ENCODE results near the gene SKI. TPM values are rescaled to one million over a fixed set of nuclear protein-coding genes. Genes with fewer than 3 reads are reported as not detected.

Gene SKI
- total RNA-seq, 1 donor from 2014 or later = 110 TPM

DNA sequence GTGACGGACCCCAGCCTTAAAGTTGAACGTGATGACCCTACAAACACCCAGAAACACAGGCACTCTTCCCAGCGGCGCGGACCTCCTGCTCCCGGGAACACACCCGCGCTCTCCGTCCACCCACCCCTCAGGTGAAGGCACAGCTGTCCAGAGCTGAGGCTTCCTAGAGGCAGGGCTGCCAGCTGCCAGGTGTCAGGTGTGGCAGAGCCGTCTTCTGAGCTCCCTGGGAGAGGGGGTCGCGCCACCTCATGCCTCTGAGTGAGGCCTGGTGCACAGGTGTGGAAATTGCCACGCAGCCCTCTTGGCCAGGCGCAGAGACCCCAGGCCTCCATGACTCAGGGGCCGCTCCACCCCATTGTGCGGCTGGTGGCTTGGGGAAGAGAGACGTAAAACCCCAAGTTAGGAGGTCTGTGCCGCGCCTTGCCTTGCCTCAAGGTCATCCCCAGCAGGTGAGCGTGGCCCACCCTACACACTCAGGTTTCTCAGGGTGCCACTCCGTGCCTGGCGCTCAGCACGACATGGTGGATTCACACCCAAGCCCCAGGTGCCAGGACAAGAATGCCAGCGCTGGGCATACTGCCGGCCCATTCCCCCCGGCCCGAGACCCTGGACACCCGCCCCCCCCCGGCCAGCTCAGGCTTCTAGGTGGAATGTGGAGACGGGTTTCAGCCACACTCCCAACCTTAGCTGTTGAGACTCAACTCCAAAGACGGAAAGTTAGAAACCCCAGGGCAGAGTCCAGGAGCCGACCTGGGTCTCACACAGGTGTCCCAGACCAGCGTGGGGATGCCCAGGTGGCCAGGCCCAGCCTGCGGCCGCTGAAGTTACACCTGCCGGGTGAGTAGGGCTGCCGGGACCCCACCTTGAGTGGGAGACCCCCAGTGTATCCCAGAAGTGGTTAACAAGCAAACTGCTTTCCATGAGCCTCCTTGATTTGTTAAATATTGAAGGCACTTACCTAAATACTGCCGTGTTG lies 42.0 kb upstream of the SKI start:
- Mint-ChIP-seq H3K27ac (no peak overlapping the region), H3K4me1 (peaks cover 12% of the 10 kb centered on the region), H3K4me3 (no peak overlapping the region), H3K27me3 (ENCODE audit: low read depth) (no peaks in the 10 kb centered on the region), H3K36me3 (peaks cover 8% of the 10 kb centered on the region), H3K9me3 (no peaks in the 10 kb centered on the region)
- DNase-seq (ENCODE audit: low spot score in 2 of 2, unreplicated experiment in 2 of 2) = no peak
- TF ChIP-seq, protein P1, sequence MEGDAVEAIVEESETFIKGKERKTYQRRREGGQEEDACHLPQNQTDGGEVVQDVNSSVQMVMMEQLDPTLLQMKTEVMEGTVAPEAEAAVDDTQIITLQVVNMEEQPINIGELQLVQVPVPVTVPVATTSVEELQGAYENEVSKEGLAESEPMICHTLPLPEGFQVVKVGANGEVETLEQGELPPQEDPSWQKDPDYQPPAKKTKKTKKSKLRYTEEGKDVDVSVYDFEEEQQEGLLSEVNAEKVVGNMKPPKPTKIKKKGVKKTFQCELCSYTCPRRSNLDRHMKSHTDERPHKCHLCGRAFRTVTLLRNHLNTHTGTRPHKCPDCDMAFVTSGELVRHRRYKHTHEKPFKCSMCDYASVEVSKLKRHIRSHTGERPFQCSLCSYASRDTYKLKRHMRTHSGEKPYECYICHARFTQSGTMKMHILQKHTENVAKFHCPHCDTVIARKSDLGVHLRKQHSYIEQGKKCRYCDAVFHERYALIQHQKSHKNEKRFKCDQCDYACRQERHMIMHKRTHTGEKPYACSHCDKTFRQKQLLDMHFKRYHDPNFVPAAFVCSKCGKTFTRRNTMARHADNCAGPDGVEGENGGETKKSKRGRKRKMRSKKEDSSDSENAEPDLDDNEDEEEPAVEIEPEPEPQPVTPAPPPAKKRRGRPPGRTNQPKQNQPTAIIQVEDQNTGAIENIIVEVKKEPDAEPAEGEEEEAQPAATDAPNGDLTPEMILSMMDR (IDR thresholded peaks at IDR 0.05; ENCODE audit: unreplicated experiment) = no peak

DNA sequence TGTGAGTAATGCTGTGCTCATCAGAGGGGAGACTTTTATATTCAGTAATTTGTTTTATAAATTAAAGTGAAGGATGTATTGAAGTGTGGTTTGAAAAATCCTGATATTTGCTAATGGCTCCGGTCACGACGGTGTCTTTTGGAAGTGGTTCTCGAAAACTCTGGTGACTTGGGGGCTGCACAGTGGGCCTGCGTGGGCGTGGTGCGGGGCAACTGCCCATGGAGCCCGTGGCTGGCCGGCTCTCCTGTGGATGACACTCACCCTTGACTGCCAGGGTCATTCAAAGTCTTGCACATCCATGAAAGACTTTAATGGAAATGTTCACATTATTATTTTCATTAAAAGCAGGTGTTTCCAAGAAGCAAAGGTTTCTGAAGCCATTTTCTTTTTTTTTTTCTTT lies 41.2 kb upstream of the SKI start:
- H3K4me3 Mint-ChIP-seq = no peak overlapping the region
- H3K9me3 Mint-ChIP-seq = no peaks in the 10 kb centered on the region
- peaks cover 8% of the 10 kb centered on the region for H3K36me3 Mint-ChIP-seq
- no peaks in the 10 kb centered on the region for H3K27me3 Mint-ChIP-seq (ENCODE audit: low read depth)
- no peak for DNase-seq (ENCODE audit: low spot score in 2 of 2, unreplicated experiment in 2 of 2)
- no peak overlapping the region for H3K27ac Mint-ChIP-seq
- H3K4me1 Mint-ChIP-seq = peaks cover 14% of the 10 kb centered on the region
- TF ChIP-seq, protein P1 (IDR thresholded peaks at IDR 0.05; ENCODE audit: unreplicated experiment) = no peak

DNA sequence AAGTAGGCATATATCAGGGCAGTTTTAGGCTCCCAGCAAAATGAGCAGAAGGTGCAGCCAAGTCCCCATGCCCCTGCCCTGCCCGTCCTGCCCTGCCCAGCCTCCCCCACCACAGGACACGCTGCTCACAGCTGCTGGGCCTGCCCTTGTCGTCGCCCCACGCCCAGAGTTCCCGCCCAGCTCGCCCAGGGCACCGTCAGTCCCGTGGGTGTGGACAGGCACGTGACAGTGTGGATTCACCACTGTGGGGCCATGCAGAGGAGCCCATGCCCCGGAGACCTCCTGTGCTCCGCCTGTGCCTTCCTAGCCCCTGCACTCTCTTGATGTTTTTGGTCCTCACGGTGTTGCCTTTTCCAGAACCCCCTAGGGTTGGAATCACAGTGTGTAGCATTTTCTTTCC lies 40.5 kb upstream of the SKI start:
- peaks cover 8% of the 10 kb centered on the region for H3K36me3 Mint-ChIP-seq
- H3K27ac Mint-ChIP-seq = peak overlapping the region; percentile 25
- TF ChIP-seq, protein P1 (IDR thresholded peaks at IDR 0.05; ENCODE audit: unreplicated experiment) = no peak
- no peaks in the 10 kb centered on the region for H3K9me3 Mint-ChIP-seq
- H3K4me3 Mint-ChIP-seq = no peak overlapping the region
- no peaks in the 10 kb centered on the region for H3K27me3 Mint-ChIP-seq (ENCODE audit: low read depth)
- H3K4me1 Mint-ChIP-seq = peaks cover 14% of the 10 kb centered on the region
- DNase-seq (ENCODE audit: low spot score in 2 of 2, unreplicated experiment in 2 of 2) = no peak

DNA sequence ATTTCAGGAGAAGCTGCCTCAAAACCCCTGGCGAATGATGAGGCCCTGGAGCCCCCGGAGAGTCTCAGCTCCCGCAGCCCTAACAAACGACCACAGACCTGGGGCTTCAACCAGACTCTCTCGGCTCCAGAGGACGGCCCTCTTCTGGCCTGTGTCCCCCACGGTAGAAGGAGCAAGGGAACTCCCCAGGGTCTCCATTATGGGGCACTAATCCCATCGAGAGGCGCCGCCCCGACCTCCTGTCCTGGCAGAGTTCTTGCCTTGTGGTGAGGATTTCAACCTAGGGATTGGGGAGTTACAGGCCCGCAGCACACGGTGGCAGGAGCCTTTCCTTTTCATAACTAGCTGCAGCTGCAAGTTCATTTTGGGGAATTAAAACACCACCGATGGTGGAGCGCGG lies 39.8 kb upstream of the SKI start:
- Mint-ChIP-seq H3K36me3 (peaks cover 8% of the 10 kb centered on the region), H3K4me1 (peaks cover 14% of the 10 kb centered on the region), H3K9me3 (no peaks in the 10 kb centered on the region), H3K4me3 (peak overlapping the region; percentile 10), H3K27me3 (ENCODE audit: low read depth) (no peaks in the 10 kb centered on the region), H3K27ac (no peak overlapping the region)
- TF ChIP-seq, protein P1 (IDR thresholded peaks at IDR 0.05; ENCODE audit: unreplicated experiment) = no peak
- no peak for DNase-seq (ENCODE audit: low spot score in 2 of 2, unreplicated experiment in 2 of 2)

DNA sequence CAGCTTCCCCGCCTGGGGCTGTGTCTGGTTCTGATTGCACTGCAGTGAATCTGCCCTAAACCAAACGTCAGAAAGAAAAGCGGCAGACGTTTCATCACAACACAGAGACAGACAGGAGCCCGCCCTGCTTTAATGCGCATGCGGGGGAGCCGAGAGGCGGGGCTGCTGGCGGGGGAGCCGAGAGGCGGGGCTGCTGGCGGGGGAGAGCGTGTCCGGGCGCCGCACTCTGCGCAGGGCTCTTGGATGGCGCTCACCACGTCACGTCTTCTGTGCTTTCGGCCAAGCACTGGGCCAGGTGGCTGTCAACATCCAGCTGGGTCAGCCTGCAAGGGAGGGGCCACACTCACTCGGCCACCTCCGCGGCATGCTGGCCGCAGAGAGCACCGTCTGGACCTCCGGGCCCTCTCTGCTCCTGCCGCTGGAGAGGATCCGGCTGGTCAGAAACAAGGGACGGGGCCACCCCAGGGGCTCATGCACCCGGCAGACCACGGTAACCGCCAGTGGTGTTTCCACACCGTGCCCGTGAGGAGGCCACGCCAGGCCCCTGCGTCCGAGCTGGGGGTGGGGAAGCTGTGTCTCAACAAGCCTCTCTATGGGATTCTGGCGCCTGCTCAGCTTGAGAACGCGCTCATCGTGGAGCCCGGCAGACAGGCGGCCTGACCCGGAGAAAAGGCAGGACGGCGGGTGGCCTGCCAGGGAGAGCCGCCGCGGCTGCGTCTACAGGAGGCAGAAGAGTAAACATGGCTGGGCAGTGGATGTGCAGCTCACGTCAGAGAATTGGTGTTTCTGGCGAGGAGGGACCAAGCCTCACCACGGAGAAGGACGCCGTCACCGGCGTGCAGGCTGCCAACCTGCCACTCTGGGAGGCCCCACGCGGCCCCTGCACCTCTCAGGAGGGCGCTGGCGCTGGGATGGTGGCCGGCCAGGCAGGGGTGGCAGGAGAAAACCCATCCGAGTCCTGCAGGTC lies 38.4 kb upstream of the SKI start:
- H3K27me3 Mint-ChIP-seq (ENCODE audit: low read depth) = no peaks in the 10 kb centered on the region
- peak; percentile 86 to 95 for DNase-seq (ENCODE audit: low spot score in 2 of 2, unreplicated experiment in 2 of 2)
- peaks cover 14% of the 10 kb centered on the region for H3K4me1 Mint-ChIP-seq
- peaks cover 4% of the 10 kb centered on the region for H3K36me3 Mint-ChIP-seq
- H3K4me3 Mint-ChIP-seq = peak overlapping the region; percentile 71
- H3K27ac Mint-ChIP-seq = peak overlapping the region; percentile 95
- TF ChIP-seq, protein P1 (IDR thresholded peaks at IDR 0.05; ENCODE audit: unreplicated experiment) = no peak
- no peaks in the 10 kb centered on the region for H3K9me3 Mint-ChIP-seq
